ENCODE results near the gene CBX6. TPM values are rescaled to one million over a fixed set of nuclear protein-coding genes. Genes with fewer than 3 reads are reported as not detected.

CBX6 gene
- total and polyA plus RNA-seq, 10 of the 15 experiments (the other 5 are each of a cell fraction or from before 2014, with no cell fraction given): 3.6 to 142 (median 37.4) TPM

DNA sequence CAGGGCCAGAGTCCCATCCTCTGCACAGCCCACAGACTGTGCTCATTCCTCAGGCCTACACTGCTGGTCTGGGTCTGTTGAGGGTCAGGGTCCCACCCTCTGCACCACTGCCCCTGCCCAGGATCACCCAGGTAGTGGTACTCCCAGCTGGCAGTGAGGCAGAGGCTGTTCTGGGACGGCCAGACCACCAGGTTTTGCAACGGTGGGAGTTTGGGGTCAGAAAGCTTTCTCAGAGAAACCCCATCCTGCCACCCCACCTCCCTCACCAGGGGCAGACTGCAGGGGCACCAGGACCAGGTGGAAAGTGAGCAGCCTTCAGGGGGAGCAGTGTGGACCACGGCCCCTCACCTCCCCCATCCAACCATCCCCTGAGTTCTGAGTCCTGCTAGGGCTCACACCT, 39.0 kb downstream of the CBX6 start:
- intact Hi-C loops (cut with micrococcal nuclease; ENCODE audit: unreplicated experiment) (no loop called here), in situ Hi-C loops (cut with MboI) (no loop called here)
- ChIA-PET CTCF (interaction anchor here (0.6 kb wide), 1 partner anchor 19 kb away, joined by 4 read pairs; no protein-coding TSS in a partner anchor), RAD21 (ENCODE audit: unreplicated experiment) (no interaction called here), POLR2A (no interaction called here), SMC1A (ENCODE audit: uncharacterized antibody, unreplicated experiment) (no interaction called here)
- no peak for FAIRE-seq
- DNase-seq (ENCODE audit: low read depth, low spot score): no peak
- Histone ChIP-seq H4K20me1 (ENCODE audit: control insufficient read depth, insufficient read depth) (no peaks in the 10 kb centered on the region), H3K9me3 (replicated peaks; ENCODE audit: control insufficient read depth, insufficient read depth, low read length) (no peaks in the 10 kb centered on the region), H3K36me3 (ENCODE audit: control insufficient read depth in 2 of 2, insufficient read depth in 2 of 2, low read length in 1 of 2) (no peaks in the 10 kb centered on the region), H3K4me2 (ENCODE audit: control insufficient read depth, insufficient read depth) (no peak overlapping the region), H3K27ac (ENCODE audit: control insufficient read depth, insufficient read depth) (no peak overlapping the region), H2AFZ (ENCODE audit: control insufficient read depth, low read depth, low read length) (no peak overlapping the region), H3K9ac (ENCODE audit: control insufficient read depth, insufficient read depth, low read length) (no peak overlapping the region), H3K79me2 (ENCODE audit: control insufficient read depth, insufficient read depth, low read length) (no peaks in the 10 kb centered on the region), H3K4me3 (no peak overlapping the region), H3K27me3 (replicated peaks in 1 of 2; ENCODE audit: control insufficient read depth in 2 of 2, insufficient read depth in 2 of 2, low read length in 1 of 2) (no peaks in the 10 kb centered on the region; a peak in 1 of 4 replicates), H3K4me1 (ENCODE audit: control insufficient read depth, insufficient read depth, low read length) (no peaks in the 10 kb centered on the region)
- ATAC-seq: no peak
- 0% methylated on average over 1 of the region's 3 CpGs for WGBS (ENCODE audit: insufficient coverage, insufficient replicate concordance, low lambda C conversion rate, missing lambda C conversion rate)
- BruUV-seq (replicated peaks): no TSS peak
- TF ChIP-seq MTA2 (IDR thresholded peaks at IDR 0.05; ENCODE audit: low read depth) (no peak), BRCA1 (IDR thresholded peaks at IDR 0.05; ENCODE audit: low read depth, low read length) (no peak), LARP7 (IDR thresholded peaks at IDR 0.05) (no peak), POLR2AphosphoS5 (IDR thresholded peaks at IDR 0.05; ENCODE audit: low read length) (no peak), NFXL1 (IDR thresholded peaks at IDR 0.05; ENCODE audit: borderline replicate concordance) (no peak), ETV6 (conservative IDR thresholded peaks at IDR 0.05 in 1 of 2, IDR thresholded peaks at IDR 0.05 in 1 of 2; ENCODE audit: borderline replicate concordance in 1 of 2, low read depth in 1 of 2) (no peak), ASH2L (IDR thresholded peaks at IDR 0.05; ENCODE audit: borderline replicate concordance, low read depth) (no peak), EZH2 (IDR thresholded peaks at IDR 0.05; ENCODE audit: borderline replicate concordance, control insufficient read depth, low read depth, low read length) (no peak), FOS (IDR thresholded peaks at IDR 0.05; ENCODE audit: borderline replicate concordance, extremely low read depth, insufficient read length) (no peak), TAF1 (IDR thresholded peaks at IDR 0.05; ENCODE audit: borderline replicate concordance, low read depth, low read length) (no peak)
- TF ChIP-seq, protein P1, sequence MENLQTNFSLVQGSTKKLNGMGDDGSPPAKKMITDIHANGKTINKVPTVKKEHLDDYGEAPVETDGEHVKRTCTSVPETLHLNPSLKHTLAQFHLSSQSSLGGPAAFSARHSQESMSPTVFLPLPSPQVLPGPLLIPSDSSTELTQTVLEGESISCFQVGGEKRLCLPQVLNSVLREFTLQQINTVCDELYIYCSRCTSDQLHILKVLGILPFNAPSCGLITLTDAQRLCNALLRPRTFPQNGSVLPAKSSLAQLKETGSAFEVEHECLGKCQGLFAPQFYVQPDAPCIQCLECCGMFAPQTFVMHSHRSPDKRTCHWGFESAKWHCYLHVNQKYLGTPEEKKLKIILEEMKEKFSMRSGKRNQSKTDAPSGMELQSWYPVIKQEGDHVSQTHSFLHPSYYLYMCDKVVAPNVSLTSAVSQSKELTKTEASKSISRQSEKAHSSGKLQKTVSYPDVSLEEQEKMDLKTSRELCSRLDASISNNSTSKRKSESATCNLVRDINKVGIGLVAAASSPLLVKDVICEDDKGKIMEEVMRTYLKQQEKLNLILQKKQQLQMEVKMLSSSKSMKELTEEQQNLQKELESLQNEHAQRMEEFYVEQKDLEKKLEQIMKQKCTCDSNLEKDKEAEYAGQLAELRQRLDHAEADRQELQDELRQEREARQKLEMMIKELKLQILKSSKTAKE (IDR thresholded peaks at IDR 0.05; ENCODE audit: low read depth, poor library complexity, severe bottlenecking): no peak
- TF ChIP-seq, protein P2, sequence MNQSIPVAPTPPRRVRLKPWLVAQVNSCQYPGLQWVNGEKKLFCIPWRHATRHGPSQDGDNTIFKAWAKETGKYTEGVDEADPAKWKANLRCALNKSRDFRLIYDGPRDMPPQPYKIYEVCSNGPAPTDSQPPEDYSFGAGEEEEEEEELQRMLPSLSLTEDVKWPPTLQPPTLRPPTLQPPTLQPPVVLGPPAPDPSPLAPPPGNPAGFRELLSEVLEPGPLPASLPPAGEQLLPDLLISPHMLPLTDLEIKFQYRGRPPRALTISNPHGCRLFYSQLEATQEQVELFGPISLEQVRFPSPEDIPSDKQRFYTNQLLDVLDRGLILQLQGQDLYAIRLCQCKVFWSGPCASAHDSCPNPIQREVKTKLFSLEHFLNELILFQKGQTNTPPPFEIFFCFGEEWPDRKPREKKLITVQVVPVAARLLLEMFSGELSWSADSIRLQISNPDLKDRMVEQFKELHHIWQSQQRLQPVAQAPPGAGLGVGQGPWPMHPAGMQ (IDR thresholded peaks at IDR 0.05; ENCODE audit: borderline replicate concordance): no peak
- TF ChIP-seq, protein P3, sequence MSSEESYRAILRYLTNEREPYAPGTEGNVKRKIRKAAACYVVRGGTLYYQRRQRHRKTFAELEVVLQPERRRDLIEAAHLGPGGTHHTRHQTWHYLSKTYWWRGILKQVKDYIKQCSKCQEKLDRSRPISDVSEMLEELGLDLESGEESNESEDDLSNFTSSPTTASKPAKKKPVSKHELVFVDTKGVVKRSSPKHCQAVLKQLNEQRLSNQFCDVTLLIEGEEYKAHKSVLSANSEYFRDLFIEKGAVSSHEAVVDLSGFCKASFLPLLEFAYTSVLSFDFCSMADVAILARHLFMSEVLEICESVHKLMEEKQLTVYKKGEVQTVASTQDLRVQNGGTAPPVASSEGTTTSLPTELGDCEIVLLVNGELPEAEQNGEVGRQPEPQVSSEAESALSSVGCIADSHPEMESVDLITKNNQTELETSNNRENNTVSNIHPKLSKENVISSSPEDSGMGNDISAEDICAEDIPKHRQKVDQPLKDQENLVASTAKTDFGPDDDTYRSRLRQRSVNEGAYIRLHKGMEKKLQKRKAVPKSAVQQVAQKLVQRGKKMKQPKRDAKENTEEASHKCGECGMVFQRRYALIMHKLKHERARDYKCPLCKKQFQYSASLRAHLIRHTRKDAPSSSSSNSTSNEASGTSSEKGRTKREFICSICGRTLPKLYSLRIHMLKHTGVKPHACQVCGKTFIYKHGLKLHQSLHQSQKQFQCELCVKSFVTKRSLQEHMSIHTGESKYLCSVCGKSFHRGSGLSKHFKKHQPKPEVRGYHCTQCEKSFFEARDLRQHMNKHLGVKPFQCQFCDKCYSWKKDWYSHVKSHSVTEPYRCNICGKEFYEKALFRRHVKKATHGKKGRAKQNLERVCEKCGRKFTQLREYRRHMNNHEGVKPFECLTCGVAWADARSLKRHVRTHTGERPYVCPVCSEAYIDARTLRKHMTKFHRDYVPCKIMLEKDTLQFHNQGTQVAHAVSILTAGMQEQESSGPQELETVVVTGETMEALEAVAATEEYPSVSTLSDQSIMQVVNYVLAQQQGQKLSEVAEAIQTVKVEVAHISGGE (CRISPR knock-in tag; IDR thresholded peaks at IDR 0.05): no peak
- TF ChIP-seq, protein P4, sequence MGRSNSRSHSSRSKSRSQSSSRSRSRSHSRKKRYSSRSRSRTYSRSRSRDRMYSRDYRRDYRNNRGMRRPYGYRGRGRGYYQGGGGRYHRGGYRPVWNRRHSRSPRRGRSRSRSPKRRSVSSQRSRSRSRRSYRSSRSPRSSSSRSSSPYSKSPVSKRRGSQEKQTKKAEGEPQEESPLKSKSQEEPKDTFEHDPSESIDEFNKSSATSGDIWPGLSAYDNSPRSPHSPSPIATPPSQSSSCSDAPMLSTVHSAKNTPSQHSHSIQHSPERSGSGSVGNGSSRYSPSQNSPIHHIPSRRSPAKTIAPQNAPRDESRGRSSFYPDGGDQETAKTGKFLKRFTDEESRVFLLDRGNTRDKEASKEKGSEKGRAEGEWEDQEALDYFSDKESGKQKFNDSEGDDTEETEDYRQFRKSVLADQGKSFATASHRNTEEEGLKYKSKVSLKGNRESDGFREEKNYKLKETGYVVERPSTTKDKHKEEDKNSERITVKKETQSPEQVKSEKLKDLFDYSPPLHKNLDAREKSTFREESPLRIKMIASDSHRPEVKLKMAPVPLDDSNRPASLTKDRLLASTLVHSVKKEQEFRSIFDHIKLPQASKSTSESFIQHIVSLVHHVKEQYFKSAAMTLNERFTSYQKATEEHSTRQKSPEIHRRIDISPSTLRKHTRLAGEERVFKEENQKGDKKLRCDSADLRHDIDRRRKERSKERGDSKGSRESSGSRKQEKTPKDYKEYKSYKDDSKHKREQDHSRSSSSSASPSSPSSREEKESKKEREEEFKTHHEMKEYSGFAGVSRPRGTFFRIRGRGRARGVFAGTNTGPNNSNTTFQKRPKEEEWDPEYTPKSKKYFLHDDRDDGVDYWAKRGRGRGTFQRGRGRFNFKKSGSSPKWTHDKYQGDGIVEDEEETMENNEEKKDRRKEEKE (IDR thresholded peaks at IDR 0.05): no peak
